Mucosa of stomach (tissue), 1 donor: Measurements from ENCODE around the gene CCNL1.
"Not testable (repeated sequence)": the region's sequence is repeated elsewhere in the genome, so short reads cannot be mapped to it uniquely, and the experiment has no call there.

Source experiments
- H3K27me3 ChIP-seq: one replicate; pipeline ENCODE4 v1.7.0; 2013; ENCODE audit warnings: mild to moderate bottlenecking, low read length; ENCODE audit not compliant: control insufficient read depth, insufficient read depth
- H3K36me3 ChIP-seq: one replicate; pipeline ENCODE4 v1.7.0; 2013; ENCODE audit warnings: low read length; ENCODE audit not compliant: control insufficient read depth, insufficient read depth
- H3K4me1 ChIP-seq: one replicate; pipeline ENCODE4 v1.7.0; 2013; ENCODE audit warnings: mild to moderate bottlenecking, low read length; ENCODE audit not compliant: control insufficient read depth, insufficient read depth
- H3K4me3 ChIP-seq: one replicate; pipeline ENCODE4 v1.7.0; 2013; ENCODE audit warnings: low read length
- H3K9ac ChIP-seq: one replicate; pipeline ENCODE4 v1.7.0; 2013; ENCODE audit warnings: mild to moderate bottlenecking, low read length, moderate library complexity
- H3K9me3 ChIP-seq: one replicate; pipeline ENCODE4 v1.7.0; 2013; ENCODE audit warnings: mild to moderate bottlenecking, low read length, moderate library complexity; ENCODE audit not compliant: control insufficient read depth
- donor health status: Pancreatic carcinoma.

The CCNL1 gene

DNA sequence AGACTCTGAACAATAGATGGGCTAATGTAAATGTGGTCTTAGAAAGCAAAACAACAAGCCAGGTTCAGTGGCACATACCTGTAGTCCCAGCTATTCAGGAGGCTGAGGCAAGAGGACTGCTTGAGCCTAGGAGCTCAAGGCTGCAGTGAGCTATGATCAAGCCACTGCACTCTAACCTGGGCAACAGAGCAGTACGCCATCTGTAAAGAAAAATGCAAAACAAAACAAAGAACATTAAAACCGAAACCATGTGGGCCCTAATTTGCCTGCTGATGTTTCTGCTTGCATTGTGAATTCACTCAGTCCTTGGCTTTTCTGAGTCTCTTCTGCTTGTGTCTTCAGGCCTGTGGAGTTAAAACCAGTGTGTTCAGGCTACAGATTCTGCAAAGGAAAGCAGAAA is 56.7 kb downstream of the CCNL1 start:
- Histone ChIP-seq H3K36me3 (no peaks in the 10 kb centered on the region), H3K9me3 (no peaks in the 10 kb centered on the region), H3K4me1 (peaks cover 14% of the 10 kb centered on the region), H3K27me3 (no peaks in the 10 kb centered on the region), H3K4me3 (no peak overlapping the region), H3K9ac (no peak overlapping the region)

DNA sequence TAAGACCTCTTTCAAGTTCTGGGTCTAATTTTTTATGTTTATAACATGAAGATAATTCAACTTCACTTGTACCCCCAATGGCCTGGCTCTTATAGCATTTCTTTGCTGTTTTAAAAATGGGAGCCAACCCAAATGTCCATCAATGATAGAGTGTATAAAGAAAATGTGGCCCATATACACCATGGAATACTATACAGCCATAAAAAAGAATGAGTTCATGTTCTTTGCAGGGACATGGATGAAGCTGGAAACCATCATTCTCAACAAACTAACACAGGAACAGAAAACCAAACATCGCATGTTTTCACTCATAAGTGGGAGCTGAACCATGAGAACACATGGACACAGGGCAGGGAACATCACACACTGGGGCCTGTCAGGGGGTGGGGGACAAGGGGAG is 57.4 kb downstream of the CCNL1 start:
- not testable (repeated sequence) for H3K36me3 ChIP-seq, H3K9ac ChIP-seq, H3K4me3 ChIP-seq, H3K27me3 ChIP-seq, H3K9me3 ChIP-seq
- peaks cover 14% of the 10 kb centered on the region for H3K4me1 ChIP-seq

DNA sequence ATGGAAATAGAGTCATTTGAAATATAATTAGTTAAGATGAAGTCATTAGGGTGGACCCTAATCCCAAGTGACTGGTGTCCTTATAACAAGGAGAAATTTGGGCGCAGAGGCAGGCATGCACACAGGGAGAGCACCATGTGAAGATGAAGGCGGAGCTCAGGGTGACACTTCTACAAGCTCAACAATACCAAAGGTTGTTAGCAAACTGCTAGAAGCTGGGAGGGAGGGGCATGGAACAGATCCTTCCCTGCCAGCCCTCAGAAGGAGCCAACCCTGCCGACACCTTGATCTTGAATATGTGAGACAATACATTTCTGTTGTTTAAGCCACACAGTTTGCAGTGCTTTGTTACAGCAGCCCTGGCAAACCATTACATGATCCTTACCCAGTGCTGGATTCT is 57.8 kb downstream of the CCNL1 start:
- no peak overlapping the region for H3K9ac ChIP-seq
- no peaks in the 10 kb centered on the region for H3K27me3 ChIP-seq
- H3K4me3 ChIP-seq, result no peak overlapping the region
- no peaks in the 10 kb centered on the region for H3K9me3 ChIP-seq
- peaks cover 14% of the 10 kb centered on the region for H3K4me1 ChIP-seq
- H3K36me3 ChIP-seq, result no peaks in the 10 kb centered on the region

DNA sequence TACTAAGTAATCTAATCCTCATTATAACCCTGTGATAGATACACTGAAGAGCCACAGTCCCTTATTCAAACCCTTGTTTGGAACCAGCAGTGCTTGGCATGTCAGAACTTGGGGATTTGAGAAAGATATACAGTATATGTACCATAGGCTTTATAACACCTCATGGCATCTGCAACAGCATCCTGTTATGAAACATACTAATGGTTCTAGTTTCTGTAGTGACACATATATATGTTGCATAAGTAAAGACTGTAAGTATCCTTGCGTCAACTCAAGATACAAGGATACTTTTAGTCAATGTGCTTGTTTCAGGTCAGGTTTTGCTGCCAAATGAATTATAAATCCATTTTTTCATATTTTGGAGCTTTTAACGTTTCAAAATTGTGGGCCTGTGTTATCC is 58.5 kb downstream of the CCNL1 start:
- no peaks in the 10 kb centered on the region for H3K27me3 ChIP-seq

DNA sequence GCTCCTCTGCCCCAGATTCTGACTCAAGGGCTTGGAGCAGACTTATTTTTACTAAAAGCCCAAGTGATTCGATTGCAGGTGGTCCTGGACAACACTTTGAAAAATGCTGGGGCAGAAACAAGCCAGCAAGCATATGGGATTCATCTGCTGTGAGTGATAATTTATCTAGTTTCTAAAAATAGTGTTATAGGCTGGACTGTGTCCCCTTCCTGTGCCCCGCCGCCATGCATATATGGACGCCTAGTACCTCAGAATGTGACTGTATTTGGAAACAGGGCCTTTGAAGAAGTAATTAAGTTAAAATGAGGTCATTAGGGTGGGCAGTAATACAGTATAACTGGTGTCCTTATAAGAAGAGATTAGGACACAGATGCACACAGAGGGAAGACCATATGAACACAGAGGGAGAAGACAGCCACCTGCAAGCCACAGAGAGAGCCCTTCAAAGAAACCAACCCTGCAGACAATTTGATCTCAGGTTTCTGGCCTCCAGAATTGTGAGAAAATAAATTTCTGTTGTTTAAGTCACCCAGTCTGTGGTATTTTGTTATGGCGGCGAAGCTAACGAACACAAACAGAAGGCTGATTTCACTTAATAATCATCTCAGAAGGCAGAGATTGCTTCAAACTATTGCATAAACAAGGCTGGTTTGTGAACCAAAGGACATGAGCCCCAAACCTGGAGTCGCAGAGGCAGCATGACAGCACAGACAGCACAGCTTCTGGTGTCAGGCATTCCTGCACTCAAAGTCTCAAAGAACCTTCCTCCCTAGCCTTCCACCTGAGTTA is 59.1 kb downstream of the CCNL1 start:
- no peak overlapping the region for H3K9ac ChIP-seq
- H3K4me3 ChIP-seq, result no peak overlapping the region
- H3K4me1 ChIP-seq, result peaks cover 7% of the 10 kb centered on the region
- H3K9me3 ChIP-seq, result no peaks in the 10 kb centered on the region
- no peaks in the 10 kb centered on the region for H3K36me3 ChIP-seq
- H3K27me3 ChIP-seq, result no peaks in the 10 kb centered on the region

More for the DNA sequence above, 58.5 kb downstream of the CCNL1 start:
- Histone ChIP-seq H3K4me1 (peaks cover 9% of the 10 kb centered on the region), H3K9ac (no peak overlapping the region), H3K36me3 (no peaks in the 10 kb centered on the region), H3K4me3 (no peak overlapping the region), H3K9me3 (no peaks in the 10 kb centered on the region)

DNA sequence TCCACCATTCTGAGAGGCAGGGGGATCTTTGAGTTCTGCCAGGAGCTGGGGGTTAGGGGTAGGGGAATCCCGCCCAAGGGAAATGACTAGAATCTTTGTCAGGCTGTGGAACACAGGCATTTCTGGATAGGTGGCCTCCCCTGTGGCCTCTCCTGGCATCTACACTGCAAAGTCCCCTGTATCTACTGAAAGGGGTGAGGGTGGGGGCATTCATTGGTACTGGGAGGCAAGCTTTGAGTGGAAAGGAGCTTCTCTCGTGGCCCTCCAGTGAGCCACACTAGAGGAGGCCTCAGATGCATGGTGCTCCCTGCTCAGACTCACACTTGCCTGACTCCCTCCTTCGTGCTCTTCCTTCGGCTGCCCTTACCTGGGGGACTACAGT is 59.9 kb downstream of the CCNL1 start:
- Histone ChIP-seq H3K9me3 (no peaks in the 10 kb centered on the region), H3K27me3 (no peaks in the 10 kb centered on the region), H3K9ac (no peak overlapping the region), H3K4me3 (no peak overlapping the region), H3K36me3 (no peaks in the 10 kb centered on the region), H3K4me1 (peaks cover 7% of the 10 kb centered on the region)

DNA sequence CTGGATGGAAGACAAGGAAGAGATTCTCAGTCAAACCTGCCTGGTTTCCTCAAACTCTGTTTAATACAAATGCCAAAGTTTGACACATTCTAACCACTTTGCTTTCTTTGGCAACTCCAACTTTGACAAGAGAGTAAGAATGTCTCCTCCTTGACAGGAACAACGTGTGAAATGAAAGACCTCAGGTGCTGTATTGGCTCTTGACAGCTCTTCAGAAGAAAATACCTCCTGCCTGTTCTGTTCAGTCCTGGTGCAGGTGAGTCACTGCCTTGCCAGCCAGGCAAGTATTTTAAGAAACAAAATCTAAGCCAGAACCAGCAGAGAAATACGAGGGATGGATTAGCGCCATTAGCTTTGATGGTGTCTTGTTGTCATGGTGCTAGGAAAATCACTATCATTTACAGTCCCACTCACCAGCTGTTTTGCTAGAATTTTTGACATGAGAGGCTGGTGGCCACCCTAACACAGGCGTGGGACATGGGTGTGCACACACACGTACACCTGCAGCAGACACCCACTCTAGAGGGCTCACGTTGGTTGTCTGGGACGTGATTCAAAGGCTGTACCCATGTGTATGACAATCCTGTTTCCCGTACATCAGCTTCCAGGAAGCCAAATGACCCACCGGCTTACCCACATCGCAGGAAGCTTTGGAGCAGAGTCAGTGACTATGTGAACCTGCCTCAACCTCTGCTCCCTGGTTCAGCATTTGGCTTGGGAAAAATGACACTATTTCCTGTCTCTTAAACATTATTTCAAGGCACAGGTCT is 60.4 kb downstream of the CCNL1 start:
- no peak overlapping the region for H3K9ac ChIP-seq
- H3K4me3 ChIP-seq, result no peak overlapping the region
- peaks cover 7% of the 10 kb centered on the region for H3K4me1 ChIP-seq
- H3K27me3 ChIP-seq, result no peaks in the 10 kb centered on the region
- H3K36me3 ChIP-seq, result no peaks in the 10 kb centered on the region
- H3K9me3 ChIP-seq, result no peaks in the 10 kb centered on the region

DNA sequence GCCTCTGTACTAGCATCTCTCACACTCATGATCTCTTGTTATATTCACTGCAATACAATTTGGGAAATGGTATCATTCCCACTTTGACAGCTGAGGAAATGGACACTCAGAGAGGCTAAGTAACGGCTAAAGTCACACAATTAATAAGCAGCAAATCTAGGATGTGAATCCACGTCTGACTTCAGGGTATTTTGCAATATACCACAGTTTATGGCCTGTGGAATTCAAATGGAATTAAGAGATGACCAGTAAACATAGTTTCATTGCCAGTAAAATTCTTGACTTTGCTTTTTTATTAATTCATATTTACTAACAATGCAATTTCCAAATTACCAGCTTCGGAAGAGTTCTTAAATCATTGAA is 61.1 kb downstream of the CCNL1 start:
- no peak overlapping the region for H3K4me3 ChIP-seq
- no peak overlapping the region for H3K9ac ChIP-seq
- H3K27me3 ChIP-seq, result no peaks in the 10 kb centered on the region
- H3K36me3 ChIP-seq, result no peaks in the 10 kb centered on the region
- no peaks in the 10 kb centered on the region for H3K9me3 ChIP-seq
- H3K4me1 ChIP-seq, result peaks cover 3% of the 10 kb centered on the region

DNA sequence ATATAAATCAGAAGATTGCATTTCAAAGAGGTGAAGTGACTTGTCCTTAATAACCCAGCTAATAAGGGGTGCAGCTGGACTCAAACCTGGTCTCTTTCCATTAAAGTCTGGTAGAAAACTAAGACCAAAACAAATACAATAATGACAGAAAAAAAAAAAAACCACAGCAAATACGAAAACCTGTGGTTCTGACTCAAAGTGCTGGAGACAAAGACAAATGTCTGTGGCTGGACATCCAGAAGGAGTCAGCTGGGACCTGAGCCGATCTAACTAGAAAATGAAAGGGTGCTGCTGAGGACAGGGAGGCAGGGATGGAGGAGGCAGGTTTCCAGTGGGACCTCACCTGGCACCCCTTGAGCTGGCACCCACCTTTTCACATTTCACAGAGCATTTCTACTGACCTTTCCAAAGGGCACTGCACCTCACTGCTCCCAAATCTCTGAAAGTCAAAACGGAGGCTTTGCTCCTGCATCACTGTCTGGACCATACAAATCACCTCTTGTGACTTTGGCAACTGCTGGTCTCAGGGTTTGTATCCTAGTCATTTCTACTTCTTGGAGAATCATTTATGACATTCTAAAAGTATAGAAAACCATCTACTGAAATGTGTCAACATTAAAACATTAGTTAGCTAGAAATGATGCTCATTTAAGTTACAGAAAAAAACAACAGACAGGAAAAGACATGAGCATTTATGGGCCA is 61.7 kb downstream of the CCNL1 start:
- H3K9ac ChIP-seq, result no peak overlapping the region
- H3K4me1 ChIP-seq, result no peaks in the 10 kb centered on the region
- H3K9me3 ChIP-seq, result no peaks in the 10 kb centered on the region
- H3K4me3 ChIP-seq, result no peak overlapping the region
- no peaks in the 10 kb centered on the region for H3K27me3 ChIP-seq
- H3K36me3 ChIP-seq, result no peaks in the 10 kb centered on the region
